CD14-positive monocyte (primary cell): ENCODE results near the gene IFT74. TPM values are rescaled to one million over a fixed set of nuclear protein-coding genes. Genes with fewer than 3 reads are reported as not detected.

Experiments used
- DNase-seq, 3 donors: peaks; one replicate each; pipeline ENCODE4 v3.0.0-alpha.2; 2011 to 2022
- H2AFZ ChIP-seq: 2 replicates; pipeline ENCODE4 v1.6.0; 2012; ENCODE audit warnings: mild to moderate bottlenecking, low read depth, low read length, inconsistent platforms; ENCODE audit not compliant: insufficient read depth, poor library complexity, severe bottlenecking
- H3K27ac ChIP-seq, 2 donors: 1 replicate in 1 of 2; 2 replicates in 1 of 2; pipeline ENCODE4 v1.5.1; 2012 to 2013; ENCODE audit warnings: low read length in 2 of 2, control low read depth in 1 of 2, inconsistent platforms in 1 of 2, low read depth in 1 of 2, mild to moderate bottlenecking in 1 of 2
- H3K27me3 ChIP-seq, 2 donors: one replicate each; pipeline versions ENCODE4 v1.6.0 to v1.6.1; 2011 to 2013; ENCODE audit warnings: low read length in 2 of 2; ENCODE audit not compliant: control insufficient read depth in 2 of 2, insufficient read depth in 2 of 2
- H3K36me3 ChIP-seq, 2 donors: replicated peaks in 1 of 2; 1 replicate in 1 of 2; 2 replicates in 1 of 2; pipeline versions ENCODE4 v1.5.1 to v1.6.1; 2012 to 2013; ENCODE audit warnings: low read length in 2 of 2, control low read depth in 1 of 2, inconsistent platforms in 1 of 2, mild to moderate bottlenecking in 1 of 2; ENCODE audit not compliant: insufficient read depth in 2 of 2, control insufficient read depth in 1 of 2
- H3K4me1 ChIP-seq, 2 donors: 1 replicate in 1 of 2; 2 replicates in 1 of 2; pipeline versions ENCODE4 v1.5.1 to v1.6.1; 2012 to 2013; ENCODE audit warnings: low read length in 2 of 2, control low read depth in 1 of 2, inconsistent platforms in 1 of 2, mild to moderate bottlenecking in 1 of 2, moderate library complexity in 1 of 2; ENCODE audit not compliant: insufficient read depth in 2 of 2, control insufficient read depth in 1 of 2
- H3K4me2 ChIP-seq: replicated peaks from 2 replicates; pipeline ENCODE3; 2012; ENCODE audit warnings: low read length, moderate library complexity, mild to moderate bottlenecking; ENCODE audit not compliant: poor library complexity, severe bottlenecking; ENCODE audit errors: extremely low read depth
- H3K4me3 ChIP-seq, 3 experiments: fragments of 200-600 bp in 1 of 3; sonication (generic) in 1 of 3; replicated peaks in 1 of 3; 1 replicate in 2 of 3; 2 replicates in 1 of 3; pipeline ENCODE4 v1.5.1; 2011 to 2013; ENCODE audit warnings: low read length in 3 of 3, mild to moderate bottlenecking in 3 of 3, control low read depth in 2 of 3, low read depth in 2 of 3, inconsistent platforms in 1 of 3, moderate library complexity in 1 of 3
- H3K79me2 ChIP-seq: 2 replicates; pipeline ENCODE4 v1.6.0; 2012; ENCODE audit warnings: mild to moderate bottlenecking, control low read depth, inconsistent platforms, low read length, moderate library complexity; ENCODE audit not compliant: insufficient read depth
- H3K9ac ChIP-seq: 2 replicates; pipeline ENCODE4 v1.6.0; 2017; ENCODE audit warnings: low read length, mild to moderate bottlenecking; ENCODE audit not compliant: insufficient read depth, poor library complexity, severe bottlenecking
- H3K9me3 ChIP-seq, 2 donors: replicated peaks in 1 of 2; 1 replicate in 1 of 2; 2 replicates in 1 of 2; pipeline versions ENCODE4 v1.5.1 to v1.6.1; 2012 to 2013; ENCODE audit warnings: low read length in 2 of 2, control low read depth in 1 of 2; ENCODE audit not compliant: control insufficient read depth in 1 of 2, insufficient read depth in 1 of 2
- H4K20me1 ChIP-seq: 2 replicates; pipeline ENCODE4 v1.6.0; 2012; ENCODE audit warnings: mild to moderate bottlenecking, low read length, control low read depth, moderate library complexity; ENCODE audit not compliant: insufficient read depth
- H3K27ac Mint-ChIP-seq, 7 donors: one replicate each; pipeline ENCODE4 v1.8.0; 2020; ENCODE audit warnings: mild to moderate bottlenecking in 7 of 7, mixed read lengths in 7 of 7, moderate library complexity in 6 of 7, inconsistent platforms in 2 of 7
- H3K27me3 Mint-ChIP-seq, 3 donors: one replicate each; pipeline ENCODE4 v1.8.0; 2021 to 2022; ENCODE audit warnings: low read depth in 3 of 3, mild to moderate bottlenecking in 3 of 3, mixed read lengths in 3 of 3, moderate library complexity in 3 of 3, inconsistent platforms in 1 of 3
- H3K36me3 Mint-ChIP-seq, 2 donors: one replicate each; pipeline ENCODE4 v1.8.0; 2020; ENCODE audit warnings: mixed read lengths in 2 of 2, inconsistent platforms in 1 of 2, mild to moderate bottlenecking in 1 of 2
- H3K4me1 Mint-ChIP-seq: one replicate; pipeline ENCODE4 v1.8.0; 2020; ENCODE audit warnings: mild to moderate bottlenecking, mixed read lengths
- H3K4me3 Mint-ChIP-seq, 2 donors: one replicate each; pipeline ENCODE4 v1.8.0; 2020; ENCODE audit warnings: mild to moderate bottlenecking in 2 of 2, mixed read lengths in 2 of 2, moderate library complexity in 1 of 2
- H3K9me3 Mint-ChIP-seq, 7 donors: one replicate each; pipeline ENCODE4 v1.8.0; 2020 to 2022; ENCODE audit warnings: mixed read lengths in 7 of 7, mild to moderate bottlenecking in 6 of 7, moderate library complexity in 6 of 7, inconsistent platforms in 2 of 7
- WGBS: methylation state at CpG from one replicate; pipeline ENCODE4 v1.1.5; 2013; ENCODE audit warnings: missing lambda C conversion rate; ENCODE audit not compliant: insufficient coverage; 5-methylcytosine and 5-hydroxymethylcytosine counted together
- intact Hi-C, 2 donors: fragments of 100-400 bp; cut with micrococcal nuclease; formaldehyde crosslinking; loops; one replicate each; pipeline versions ENCODE4 v1.15.0 to v1.15.1; 2023
- polyA plus RNA-seq, 3 donors: library from polyadenylated mRNA; depleted of rRNA in 1 of 3; unstranded in 2 of 3; stranded (reverse) in 1 of 3; fragments of 300-500 nt in 2 of 3; fragments of >200 nt in 1 of 3; fragmentation: Illumina TruSeq in 2 of 3; gene quantifications; 1 replicate in 2 of 3; 2 replicates in 1 of 3; pipeline ENCODE4 v1.2.3, GENCODE V29; 2012 to 2021
- TF ChIP-seq, protein P1 (sequence below): fragments of 200-600 bp; IDR thresholded peaks from one replicate; pipeline ENCODE4 v1.8.0; 2022; ENCODE audit warnings: antibody characterized with exemption, mild to moderate bottlenecking

The IFT74 gene
- polyA plus RNA-seq, 3 donors: 2.6 to 6.0 (median 3.7) TPM

DNA sequence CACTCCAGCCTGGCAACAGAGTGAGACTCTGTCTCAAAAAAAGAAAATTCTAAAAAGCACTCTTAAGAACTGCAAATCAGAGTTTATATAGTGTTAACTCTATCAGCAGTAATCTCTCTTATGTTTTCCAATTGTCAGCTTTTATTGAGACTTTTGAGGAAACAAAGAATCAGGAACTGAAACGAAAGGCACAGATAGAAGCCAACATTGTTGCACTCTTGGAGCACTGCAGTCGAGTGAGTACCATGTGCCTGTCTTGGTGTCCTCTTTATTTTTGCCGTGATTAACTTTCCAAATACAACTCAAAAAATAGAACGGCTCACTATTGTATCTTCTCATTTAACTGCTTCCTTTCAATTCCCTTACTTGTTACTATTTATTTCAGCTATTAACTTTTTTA, 90.9 kb downstream of the IFT74 start:
- H3K4me1 ChIP-seq: no peaks in the 10 kb centered on the region
- H3K9me3 Mint-ChIP-seq: no peaks in the 10 kb centered on the region
- WGBS: 7% methylated on average over 3 of the region's 4 CpGs
- no peak overlapping the region for H3K4me2 ChIP-seq
- H3K4me3 ChIP-seq: no peak overlapping the region
- no peaks in the 10 kb centered on the region for H3K9me3 ChIP-seq
- intact Hi-C loops: no loop called here
- H3K36me3 Mint-ChIP-seq: peaks cover 6 to 11% of the 10 kb centered on the region in 2 donors
- no peaks in the 10 kb centered on the region for H3K27me3 Mint-ChIP-seq
- TF ChIP-seq, protein P1, sequence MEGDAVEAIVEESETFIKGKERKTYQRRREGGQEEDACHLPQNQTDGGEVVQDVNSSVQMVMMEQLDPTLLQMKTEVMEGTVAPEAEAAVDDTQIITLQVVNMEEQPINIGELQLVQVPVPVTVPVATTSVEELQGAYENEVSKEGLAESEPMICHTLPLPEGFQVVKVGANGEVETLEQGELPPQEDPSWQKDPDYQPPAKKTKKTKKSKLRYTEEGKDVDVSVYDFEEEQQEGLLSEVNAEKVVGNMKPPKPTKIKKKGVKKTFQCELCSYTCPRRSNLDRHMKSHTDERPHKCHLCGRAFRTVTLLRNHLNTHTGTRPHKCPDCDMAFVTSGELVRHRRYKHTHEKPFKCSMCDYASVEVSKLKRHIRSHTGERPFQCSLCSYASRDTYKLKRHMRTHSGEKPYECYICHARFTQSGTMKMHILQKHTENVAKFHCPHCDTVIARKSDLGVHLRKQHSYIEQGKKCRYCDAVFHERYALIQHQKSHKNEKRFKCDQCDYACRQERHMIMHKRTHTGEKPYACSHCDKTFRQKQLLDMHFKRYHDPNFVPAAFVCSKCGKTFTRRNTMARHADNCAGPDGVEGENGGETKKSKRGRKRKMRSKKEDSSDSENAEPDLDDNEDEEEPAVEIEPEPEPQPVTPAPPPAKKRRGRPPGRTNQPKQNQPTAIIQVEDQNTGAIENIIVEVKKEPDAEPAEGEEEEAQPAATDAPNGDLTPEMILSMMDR: no peak
- no peak overlapping the region for H3K9ac ChIP-seq
- DNase-seq: peak in 1 of 3 donors; percentile 8
- no peaks in the 10 kb centered on the region for H4K20me1 ChIP-seq
- no peak overlapping the region for H2AFZ ChIP-seq
- no peaks in the 10 kb centered on the region for H3K79me2 ChIP-seq
- no peak overlapping the region for H3K27ac Mint-ChIP-seq
- no peak overlapping the region for H3K4me3 Mint-ChIP-seq
- no peaks in the 10 kb centered on the region for H3K27me3 ChIP-seq
- no peak overlapping the region for H3K27ac ChIP-seq
- H3K4me1 Mint-ChIP-seq: peaks cover 2% of the 10 kb centered on the region
- H3K36me3 ChIP-seq: no peaks in the 10 kb centered on the region

- H3K9me3 Mint-ChIP-seq: peaks cover 0 to 3% (median 0%) of the 10 kb centered on the region in 7 donors
- intact Hi-C loops: no loop called here
- Histone ChIP-seq H3K27ac (no peak overlapping the region), H3K36me3 (peaks cover 0 to 11% of the 10 kb centered on the region in 2 donors), H4K20me1 (no peaks in the 10 kb centered on the region), H3K27me3 (no peaks in the 10 kb centered on the region), H3K4me2 (no peak overlapping the region), H3K4me3 (no peak overlapping the region), H3K9me3 (no peaks in the 10 kb centered on the region), H3K79me2 (no peaks in the 10 kb centered on the region), H3K4me1 (no peaks in the 10 kb centered on the region), H2AFZ (no peak overlapping the region), H3K9ac (no peak overlapping the region)
- no peaks in the 10 kb centered on the region for H3K4me1 Mint-ChIP-seq
- H3K4me3 Mint-ChIP-seq: no peak overlapping the region
- no peak for DNase-seq
- H3K27me3 Mint-ChIP-seq: no peaks in the 10 kb centered on the region
- H3K27ac Mint-ChIP-seq: no peak overlapping the region
- TF ChIP-seq, protein P1: no peak
- H3K36me3 Mint-ChIP-seq: peaks cover 6 to 15% of the 10 kb centered on the region in 2 donors
- no CpG with 5 or more reads among the region's 6 CpGs for WGBS
Observed at GRCh38 chr9:27053369-27054022, 97.3 kb downstream of the IFT74 start.
